Kidney (tissue), 14 donors: ENCODE measurements around the gene BRD9. TPM values are rescaled to one million over a fixed set of nuclear protein-coding genes. Genes with fewer than 3 reads are reported as not detected.
A peak's percentile ranks its signal among the peaks of the same experiment; 100 is the strongest.

Source experiments
- DNase-seq, 5 donors: peaks; one replicate each; pipeline ENCODE4 v3.0.0-alpha.2; 2013 to 2020
- FAIRE-seq: peaks from 2 replicates; lab custom pipeline; 2012; peaks lifted over from hg19 to GRCh38; lab: Jason Lieb, UNC
- H3K27ac ChIP-seq, 2 donors: one replicate each; pipeline ENCODE4 v1.7.0; 2013; ENCODE audit warnings: low read depth in 2 of 2, low read length in 2 of 2, inconsistent platforms in 1 of 2
- H3K27me3 ChIP-seq: one replicate; pipeline ENCODE4 v1.7.1; 2013; ENCODE audit warnings: low read length, inconsistent platforms; ENCODE audit not compliant: control insufficient read depth, insufficient read depth
- H3K36me3 ChIP-seq, 3 donors: one replicate each; pipeline versions ENCODE4 v1.7.0 to v1.7.1; 2013; ENCODE audit warnings: low read length in 3 of 3, control low read depth in 1 of 3, inconsistent platforms in 1 of 3; ENCODE audit not compliant: insufficient read depth in 3 of 3, control insufficient read depth in 2 of 3
- H3K4me1 ChIP-seq, 3 donors: one replicate each; pipeline versions ENCODE4 v1.7.0 to v1.7.1; 2013; ENCODE audit warnings: low read length in 3 of 3, inconsistent platforms in 1 of 3, low read depth in 1 of 3; ENCODE audit not compliant: control insufficient read depth in 2 of 3, insufficient read depth in 2 of 3
- H3K4me3 ChIP-seq, 3 donors: one replicate each; pipeline versions ENCODE4 v1.7.0 to v1.8.1; 2013; ENCODE audit warnings: low read length in 3 of 3, control low read depth in 1 of 3, inconsistent platforms in 1 of 3
- H3K9ac ChIP-seq, 3 donors: one replicate each; pipeline versions ENCODE4 v1.7.0 to v1.7.1; 2013; ENCODE audit warnings: low read length in 3 of 3, control low read depth in 1 of 3, inconsistent platforms in 1 of 3
- H3K9me3 ChIP-seq, 3 donors: one replicate each; pipeline versions ENCODE4 v1.7.0 to v1.7.1; 2013; ENCODE audit warnings: low read length in 3 of 3, control low read depth in 1 of 3, inconsistent platforms in 1 of 3; ENCODE audit not compliant: control insufficient read depth in 2 of 3, insufficient read depth in 1 of 3
- intact Hi-C: fragments of 100-400 bp; cut with DNase I; formaldehyde crosslinking; loops from one replicate; pipeline ENCODE4 v1.11.1; 2022
- polyA plus RNA-seq: library from polyadenylated mRNA; stranded (reverse); fragments of 350-450 nt; fragmentation: Illumina TruSeq; extraction: RNeasy Lipid Tissue Mini Kit (QIAGEN cat#74804); gene quantifications from one replicate; pipeline ENCODE4 v1.2.3, GENCODE V29; 2014; ENCODE audit warnings: low read depth, low replicate concordance; ENCODE audit not compliant: insufficient read depth
- total RNA-seq: library from RNA; stranded (reverse); fragmentation: NEBNext Ultra II Directional; extraction: Animal tissue kit (Norgen Biotek cat#: 25700); gene quantifications from one replicate; pipeline ENCODE4 v1.2.1, GENCODE V29; 2021
- TF ChIP-seq, protein P1 (sequence below): IDR thresholded peaks from 3 replicates; pipeline ENCODE4 v1.5.1; 2012; ENCODE audit warnings: mild to moderate bottlenecking, moderate library complexity, borderline replicate concordance; ENCODE audit not compliant: insufficient read depth; ENCODE audit errors: extremely low read depth
- donor health status: control.
- donor health status: control.
- donor health status: control.
- donor health status: control.
- donor health status: control.
- donor health status: DM: yes; HTN: yes; CAD: no.
- donor health status: Normal renal cell carcinoma (clear cell type).

BRD9 gene
- total and polyA plus RNA-seq, 2 donors from 2014 or later, result 17.5 to 38.0 TPM

DNA sequence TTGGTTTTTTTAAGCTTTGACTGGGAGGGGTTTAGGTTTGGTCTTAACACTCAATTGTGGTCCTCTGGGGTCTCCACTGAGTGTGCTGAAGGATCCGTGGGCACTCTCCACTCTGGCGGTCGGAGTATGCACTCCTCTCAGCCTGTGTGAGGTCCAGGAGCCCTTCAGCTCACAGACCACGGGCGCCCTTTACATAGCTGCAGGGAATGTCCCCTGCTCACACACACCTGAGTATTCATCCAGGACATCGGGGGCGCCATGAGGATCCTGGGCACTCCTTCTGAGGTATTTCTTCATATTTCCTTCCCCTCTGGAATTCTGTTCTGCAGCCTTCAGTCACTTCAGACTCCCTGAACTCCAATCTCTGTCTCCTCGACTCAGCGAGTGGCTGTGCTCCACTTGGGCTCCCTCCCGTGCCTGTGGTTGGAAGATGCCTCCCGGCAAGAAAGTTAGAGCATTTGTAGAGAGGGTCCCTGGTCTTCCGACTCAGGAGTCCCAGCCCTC is 12.6 kb upstream of the BRD9 start:
- TF ChIP-seq, protein P1, sequence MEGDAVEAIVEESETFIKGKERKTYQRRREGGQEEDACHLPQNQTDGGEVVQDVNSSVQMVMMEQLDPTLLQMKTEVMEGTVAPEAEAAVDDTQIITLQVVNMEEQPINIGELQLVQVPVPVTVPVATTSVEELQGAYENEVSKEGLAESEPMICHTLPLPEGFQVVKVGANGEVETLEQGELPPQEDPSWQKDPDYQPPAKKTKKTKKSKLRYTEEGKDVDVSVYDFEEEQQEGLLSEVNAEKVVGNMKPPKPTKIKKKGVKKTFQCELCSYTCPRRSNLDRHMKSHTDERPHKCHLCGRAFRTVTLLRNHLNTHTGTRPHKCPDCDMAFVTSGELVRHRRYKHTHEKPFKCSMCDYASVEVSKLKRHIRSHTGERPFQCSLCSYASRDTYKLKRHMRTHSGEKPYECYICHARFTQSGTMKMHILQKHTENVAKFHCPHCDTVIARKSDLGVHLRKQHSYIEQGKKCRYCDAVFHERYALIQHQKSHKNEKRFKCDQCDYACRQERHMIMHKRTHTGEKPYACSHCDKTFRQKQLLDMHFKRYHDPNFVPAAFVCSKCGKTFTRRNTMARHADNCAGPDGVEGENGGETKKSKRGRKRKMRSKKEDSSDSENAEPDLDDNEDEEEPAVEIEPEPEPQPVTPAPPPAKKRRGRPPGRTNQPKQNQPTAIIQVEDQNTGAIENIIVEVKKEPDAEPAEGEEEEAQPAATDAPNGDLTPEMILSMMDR, result no peak
- FAIRE-seq, result no peak
- Histone ChIP-seq H3K4me1 (no peaks in the 10 kb centered on the region), H3K9ac (no peak overlapping the region), H3K36me3 (peaks cover 0 to 2% (median 0%) of the 10 kb centered on the region in 3 donors), H3K4me3 (no peak overlapping the region), H3K9me3 (no peaks in the 10 kb centered on the region), H3K27ac (no peak overlapping the region), H3K27me3 (no peaks in the 10 kb centered on the region)
- peak in 2 of 5 donors; percentile 5 to 37 for DNase-seq
- intact Hi-C loops, result loop anchor here (10.0 kb wide), 2 partner anchors 240 to 460 kb away; partner anchors contain the start of gene EXOC3

DNA sequence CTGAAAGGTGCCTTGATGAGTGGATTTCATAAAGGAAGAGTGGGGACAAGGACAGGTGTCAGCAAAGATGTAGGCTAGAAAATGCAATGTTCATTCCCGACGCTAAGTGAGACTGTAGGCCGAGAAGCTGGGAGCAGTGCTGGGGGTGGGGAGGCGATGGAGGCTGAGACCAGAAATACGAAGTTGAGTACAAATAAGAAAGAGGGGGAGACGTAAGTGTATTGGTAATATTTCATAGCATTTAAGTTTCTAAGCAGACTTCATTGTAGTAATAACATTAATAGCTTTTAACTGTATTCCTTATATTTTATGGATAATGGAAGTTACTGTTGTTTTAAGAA is 11.1 kb upstream of the BRD9 start:
- no peak for FAIRE-seq
- H3K27ac ChIP-seq, result no peak overlapping the region

DNA sequence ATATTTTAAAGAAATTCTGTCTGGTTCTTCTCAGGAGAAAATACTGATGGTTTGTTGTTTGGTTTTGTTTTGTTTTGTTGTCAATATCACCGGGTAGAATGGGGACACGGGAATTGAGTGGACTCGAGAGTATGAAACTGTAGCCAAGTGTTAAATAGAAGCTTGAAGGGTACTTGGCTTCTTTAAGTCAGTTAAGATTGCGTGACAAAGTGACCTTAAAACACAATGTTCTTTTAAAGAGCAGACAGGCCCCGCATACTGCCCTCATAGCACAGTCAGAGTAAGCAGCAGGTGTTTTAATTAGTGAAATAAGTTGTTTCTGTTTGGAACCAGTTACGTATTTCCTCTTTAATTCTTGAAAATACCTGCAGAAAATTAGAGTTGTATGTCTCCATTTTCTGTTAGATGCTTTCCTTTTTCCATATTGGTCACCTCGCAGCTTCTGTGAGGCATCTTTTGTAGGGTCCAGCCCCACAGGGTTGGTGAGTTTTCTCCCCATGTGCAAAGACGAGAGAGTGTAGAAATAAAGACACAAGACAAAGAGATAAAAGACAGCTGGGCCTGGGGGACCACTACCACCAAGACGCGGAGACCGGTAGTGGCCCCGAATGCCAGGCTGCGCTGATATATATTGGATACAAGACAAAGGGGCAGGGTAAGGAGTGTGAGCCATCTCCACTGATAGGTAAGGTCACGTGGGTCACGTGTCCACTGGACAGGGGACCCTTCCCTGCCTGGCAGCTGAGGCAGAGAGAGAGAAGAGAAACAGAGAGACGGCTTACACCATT is 9.7 kb upstream of the BRD9 start:
- H3K36me3 ChIP-seq, result peaks cover 0 to 2% (median 0%) of the 10 kb centered on the region in 3 donors
- FAIRE-seq (no peak), DNase-seq (peak in 2 of 5 donors; percentile 15 to 35)
- TF ChIP-seq, protein P1, result no peak
- no peak overlapping the region for H3K9ac ChIP-seq
- intact Hi-C loops, result loop anchor here (10.0 kb wide), 2 partner anchors 238 to 458 kb away; partner anchors contain the start of gene EXOC3
- no peaks in the 10 kb centered on the region for H3K9me3 ChIP-seq
- H3K4me1 ChIP-seq, result no peaks in the 10 kb centered on the region
- no peak overlapping the region for H3K4me3 ChIP-seq
- H3K27ac ChIP-seq, result no peak overlapping the region
- no peaks in the 10 kb centered on the region for H3K27me3 ChIP-seq

More for the DNA sequence above, 11.1 kb upstream of the BRD9 start:
- Histone ChIP-seq H3K27me3 (no peaks in the 10 kb centered on the region), H3K9me3 (no peaks in the 10 kb centered on the region), H3K4me1 (no peaks in the 10 kb centered on the region), H3K9ac (no peak overlapping the region), H3K36me3 (peaks cover 0 to 2% (median 0%) of the 10 kb centered on the region in 3 donors), H3K4me3 (no peak overlapping the region)
- intact Hi-C loops, result loop anchor here (10.0 kb wide), 2 partner anchors 239 to 459 kb away; partner anchors contain the start of gene EXOC3
- TF ChIP-seq, protein P1, result no peak
- DNase-seq, result peak in 1 of 5 donors; percentile 15
